Brain pericyte (primary cell): ENCODE measurements around the gene EXD2.

Source experiments
- DNase-seq: peaks from one replicate; pipeline ENCODE4 v3.0.0-alpha.2; 2012; ENCODE audit warnings: low read depth, low spot score

The EXD2 gene

GRCh38 chr14:69247676-69248440 is 56.6 kb downstream of the EXD2 start:
- no peak for DNase-seq

- DNase-seq: no peak
Observed at GRCh38 chr14:69249603-69250002, 58.3 kb downstream of the EXD2 start.

DNA sequence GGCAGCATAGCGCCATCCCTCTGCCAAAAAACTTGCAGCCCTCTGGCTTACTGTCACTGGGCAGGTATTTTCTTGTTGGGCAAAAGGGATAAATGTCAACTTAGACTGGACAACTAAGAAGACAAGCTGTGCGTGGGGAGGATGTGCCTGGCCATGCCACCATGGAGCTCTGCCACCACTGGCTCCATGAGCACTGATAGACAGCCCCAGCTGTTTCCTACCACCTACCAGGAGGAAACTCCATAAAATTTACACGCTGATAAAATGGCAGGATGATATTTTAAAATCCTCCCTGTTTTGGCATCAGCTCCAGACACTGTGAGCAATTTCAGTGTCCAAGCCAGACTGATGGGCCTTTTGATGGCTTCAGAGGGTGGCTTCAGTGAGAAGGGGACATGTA is 61.6 kb downstream of the EXD2 start:
- no peak for DNase-seq

- DNase-seq: no peak
Observed at GRCh38 chr14:69259168-69259526, 67.8 kb downstream of the EXD2 start.

DNA sequence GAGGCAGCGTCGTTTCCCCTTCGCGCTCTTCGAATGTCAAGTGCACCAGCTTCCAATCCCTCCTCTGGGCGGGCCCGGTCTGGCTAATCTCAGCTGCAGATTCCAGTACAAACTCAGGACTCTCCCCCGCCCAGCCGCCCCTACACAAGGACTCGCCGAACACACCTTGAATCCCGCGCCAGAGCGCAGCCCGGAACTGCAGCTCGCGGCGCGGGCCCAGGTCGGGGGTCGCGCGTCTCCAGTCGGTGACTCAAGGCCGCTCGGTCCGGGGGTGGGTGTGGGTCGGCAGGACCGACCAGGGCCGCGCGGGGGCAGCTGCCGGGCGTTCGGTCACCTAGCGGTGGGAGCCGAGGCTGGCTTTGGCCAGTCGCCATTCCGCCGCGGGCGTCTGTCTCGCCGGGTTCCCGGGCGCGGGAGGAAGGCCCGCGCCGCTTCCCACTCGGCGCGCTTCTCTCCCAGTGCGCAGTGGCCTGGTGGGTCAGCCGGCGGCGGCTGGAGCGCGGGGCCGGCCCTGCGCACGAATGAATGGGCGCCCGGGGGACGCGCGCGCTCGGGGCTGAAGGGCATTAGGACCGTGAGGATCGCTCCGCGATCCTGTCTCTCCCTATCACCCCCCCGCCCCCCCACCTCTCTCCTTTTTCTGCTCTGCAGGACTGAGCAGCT is 68.4 kb downstream of the EXD2 start, which contains the start of gene GALNT16:
Gene GALNT16, plus strand, starts transcription at position 632 of the 663 bp plus-strand sequence. CDS start 133 bp downstream, outside the sequence.
- DNase-seq: no peak

DNA sequence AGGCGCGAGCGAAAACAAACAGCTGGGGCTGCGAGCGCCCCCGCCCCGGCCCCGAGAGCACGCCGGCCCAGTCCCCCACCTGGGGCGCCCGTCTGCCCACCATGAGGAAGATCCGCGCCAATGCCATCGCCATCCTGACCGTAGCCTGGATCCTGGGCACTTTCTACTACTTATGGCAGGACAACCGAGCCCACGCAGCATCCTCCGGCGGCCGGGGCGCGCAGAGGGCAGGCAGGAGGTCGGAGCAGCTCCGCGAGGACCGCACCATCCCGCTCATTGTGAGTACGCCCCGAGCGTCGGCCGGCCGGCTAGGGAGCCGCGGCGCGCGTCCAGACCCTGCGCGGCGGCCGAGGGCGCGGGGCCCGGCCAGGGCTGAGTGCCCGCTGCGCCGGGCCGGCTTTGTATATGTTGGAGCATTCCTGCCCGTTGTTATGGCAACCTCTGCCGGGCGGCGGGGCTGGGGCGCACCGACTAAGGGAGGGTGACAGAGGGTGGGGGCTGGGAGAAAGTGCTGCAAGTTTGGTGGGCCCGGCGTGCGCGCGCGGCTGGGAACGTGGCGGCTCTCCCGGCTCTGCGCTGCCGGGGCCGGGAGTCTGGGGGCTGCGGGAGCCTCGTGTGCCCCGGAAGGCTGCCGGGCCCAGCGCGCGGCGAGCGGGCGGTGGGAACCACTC is 69.0 kb downstream of the EXD2 start:
- no peak for DNase-seq

GRCh38 chr14:69260861-69261564 is 69.7 kb downstream of the EXD2 start:
- no peak for DNase-seq

DNA sequence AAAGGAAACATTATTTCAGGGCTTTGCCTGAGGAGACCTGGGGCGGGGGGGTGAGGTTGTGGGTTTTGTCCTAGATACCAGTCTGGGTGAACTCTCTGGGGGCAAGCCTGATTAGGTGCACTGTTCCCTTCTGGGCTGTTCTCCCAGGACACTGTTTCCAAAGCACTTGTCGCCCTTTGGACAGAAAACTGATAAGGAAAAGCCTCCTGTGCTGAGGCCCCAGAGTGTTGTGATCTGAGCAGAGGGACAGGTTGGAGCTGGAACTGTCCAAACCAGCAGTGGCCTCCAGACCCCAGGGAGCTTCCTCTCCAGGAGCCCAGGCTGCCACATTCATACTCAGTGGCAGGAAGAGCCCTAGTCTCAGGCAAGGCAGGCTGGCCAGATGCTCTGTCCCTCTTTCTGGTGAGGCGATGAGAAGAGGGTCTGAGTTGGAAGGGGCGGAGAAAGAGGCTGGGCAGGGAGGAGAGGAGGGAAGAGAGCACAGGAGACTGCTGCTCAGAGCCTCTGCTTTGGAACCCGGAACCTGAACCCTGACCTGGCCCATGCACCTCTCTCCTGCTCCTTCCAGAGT is 70.5 kb downstream of the EXD2 start:
- DNase-seq: no peak

DNA sequence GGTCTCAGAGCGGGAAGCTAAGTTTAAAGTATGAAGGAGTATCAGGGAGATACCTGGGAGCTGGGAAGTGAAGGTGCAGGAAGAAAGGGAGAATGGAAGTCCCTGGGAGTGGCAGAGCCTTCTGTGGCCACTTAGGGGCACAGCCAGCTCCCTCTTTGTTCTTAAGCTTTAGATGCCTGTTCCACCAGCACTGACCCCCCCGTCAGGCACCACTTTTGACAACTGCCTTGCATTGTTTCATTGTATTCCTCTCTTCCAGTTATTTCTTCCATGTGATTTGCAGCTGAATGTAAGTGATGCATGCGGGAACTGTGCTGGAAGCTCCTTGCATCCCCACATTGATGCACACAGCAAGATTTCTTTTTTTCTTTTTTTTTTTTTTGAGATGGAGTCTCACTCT is 71.2 kb downstream of the EXD2 start:
- no peak for DNase-seq

DNA sequence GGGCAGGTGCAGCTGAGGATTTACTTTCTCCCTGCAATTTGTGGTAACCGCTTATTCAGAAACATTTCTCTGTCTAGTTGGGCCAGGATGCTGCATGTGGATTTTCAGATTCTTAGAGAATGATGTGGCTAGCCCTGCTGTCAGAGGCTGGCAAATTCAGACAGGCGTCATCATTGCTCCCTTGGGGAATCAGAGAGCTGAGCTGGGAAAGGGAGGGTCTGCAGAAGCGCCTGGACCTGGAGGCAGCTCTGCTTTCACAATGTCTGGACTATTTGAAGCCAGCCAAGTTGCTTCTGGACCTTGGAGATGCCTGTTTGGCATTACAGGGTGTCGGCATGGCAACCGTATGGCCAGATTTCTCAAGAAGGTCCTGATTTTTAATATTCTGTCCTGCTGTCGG is 72.1 kb downstream of the EXD2 start:
- peak; percentile 55 for DNase-seq

- DNase-seq: no peak
Observed at GRCh38 chr14:69263771-69264170, 72.5 kb downstream of the EXD2 start.

DNA sequence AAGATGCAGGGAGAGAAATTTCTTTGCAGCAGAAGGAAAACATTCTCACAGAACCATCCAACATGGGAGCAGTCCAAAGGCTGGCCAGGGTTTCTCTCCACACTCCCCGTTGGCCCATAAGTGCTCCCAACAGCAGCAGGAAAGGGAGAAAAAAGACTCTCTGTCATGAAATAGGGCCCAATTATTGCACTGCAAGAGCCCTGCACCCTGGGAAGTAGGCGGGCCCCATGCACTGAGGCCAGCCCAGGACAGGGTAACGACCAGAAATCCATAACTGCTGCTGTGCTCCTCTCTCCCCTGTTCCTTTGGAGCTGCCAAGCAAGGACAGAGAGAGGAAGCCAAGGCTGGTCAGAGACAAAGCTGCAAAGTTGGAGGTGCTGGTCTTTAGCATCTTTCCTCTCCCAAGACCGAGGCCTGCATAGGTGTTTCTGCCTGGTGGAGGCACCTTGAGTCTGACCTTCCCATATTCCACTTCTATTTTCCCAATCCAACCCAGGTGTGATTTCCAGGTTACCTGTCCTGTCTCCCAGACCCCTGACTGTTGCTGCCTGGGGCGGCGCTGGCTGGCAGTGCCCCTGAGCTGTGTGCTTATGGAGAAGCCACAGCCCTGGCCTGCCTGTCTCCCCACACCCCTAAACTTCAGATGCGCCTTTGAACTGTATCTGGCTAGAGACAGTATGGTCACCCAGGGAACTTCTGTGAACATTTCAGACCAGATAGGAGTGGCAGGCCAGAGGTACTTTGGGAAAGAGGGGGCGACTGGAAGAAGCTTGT is 75.5 kb downstream of the EXD2 start:
- DNase-seq: no peak

DNA sequence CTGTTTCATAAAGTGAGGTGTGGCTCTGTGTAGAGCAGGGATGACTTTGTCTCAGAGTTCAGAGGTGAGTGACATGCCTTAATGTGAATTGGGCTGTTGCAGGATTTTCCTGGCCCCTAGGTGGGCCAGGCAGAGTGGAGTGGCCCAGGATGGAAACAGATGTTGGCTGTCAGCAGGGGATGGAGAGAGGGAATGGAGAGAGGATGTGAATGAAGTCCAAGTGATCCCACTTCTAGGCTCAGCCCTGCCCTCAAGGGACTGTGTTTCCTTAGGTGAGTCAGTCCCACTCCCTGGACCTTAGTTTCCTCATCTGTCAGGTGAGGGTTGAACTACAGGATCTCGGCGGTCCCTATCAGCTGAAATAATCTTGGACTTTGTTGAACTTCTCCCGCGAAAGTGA is 76.2 kb downstream of the EXD2 start:
- no peak for DNase-seq

DNA sequence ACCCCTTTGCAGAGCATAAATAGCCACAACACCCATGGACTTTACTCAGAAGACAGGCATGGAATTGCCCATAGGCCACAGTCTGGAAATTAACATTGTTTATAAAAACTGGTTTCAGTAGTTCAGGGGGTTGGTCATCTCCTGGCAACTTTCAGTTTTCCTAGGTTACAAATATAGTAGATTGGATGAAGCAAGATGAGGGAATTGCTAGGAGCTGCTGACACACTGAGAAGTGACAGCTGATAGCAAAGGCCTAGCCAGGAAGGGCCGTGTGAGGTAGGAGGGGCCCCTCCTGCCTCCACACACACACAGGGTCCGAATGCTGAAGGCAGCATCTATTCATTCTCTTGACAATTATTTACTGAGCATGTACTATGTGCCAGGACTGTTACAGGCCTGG is 76.9 kb downstream of the EXD2 start:
- DNase-seq: no peak

DNA sequence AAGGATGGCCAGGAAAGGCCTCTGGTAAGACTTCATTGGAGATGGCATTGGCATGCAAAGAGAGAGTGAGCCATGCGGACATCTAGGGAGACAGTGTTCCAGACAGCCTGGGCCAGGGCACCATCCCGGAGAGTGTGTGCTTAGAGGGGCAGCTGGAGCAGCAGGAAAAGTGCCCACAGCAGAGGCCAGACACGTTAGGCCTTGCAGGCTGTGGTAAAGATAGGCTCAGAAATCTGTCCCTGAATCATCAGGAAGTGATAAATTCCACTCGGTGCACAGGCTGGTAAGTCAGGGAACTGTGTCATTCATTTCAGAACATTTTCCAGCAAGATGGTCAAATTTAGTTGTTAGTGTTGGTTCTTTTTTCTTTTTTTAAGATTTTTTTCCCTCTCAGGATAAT is 77.5 kb downstream of the EXD2 start:
- no peak for DNase-seq

DNA sequence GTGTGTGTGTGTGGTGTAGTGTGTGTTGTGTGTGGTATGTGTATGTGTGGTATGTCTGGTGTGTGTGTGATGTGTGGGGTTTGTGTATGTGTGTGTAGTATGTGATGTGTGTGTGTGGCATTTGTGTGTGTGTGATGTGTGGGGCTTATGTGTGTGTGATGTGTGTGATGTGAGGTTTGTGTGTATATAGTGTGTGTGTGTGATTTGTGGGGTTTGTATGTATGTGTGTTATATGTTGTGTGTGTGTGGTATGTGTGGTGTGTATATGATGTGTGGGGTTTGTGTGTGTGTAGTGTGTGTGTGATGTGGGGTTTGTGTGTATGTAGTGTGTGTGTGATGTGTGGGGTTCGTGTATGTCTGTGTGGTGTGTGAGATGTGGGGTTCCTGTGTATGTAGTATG is 78.1 kb downstream of the EXD2 start:
- DNase-seq: no peak

DNA sequence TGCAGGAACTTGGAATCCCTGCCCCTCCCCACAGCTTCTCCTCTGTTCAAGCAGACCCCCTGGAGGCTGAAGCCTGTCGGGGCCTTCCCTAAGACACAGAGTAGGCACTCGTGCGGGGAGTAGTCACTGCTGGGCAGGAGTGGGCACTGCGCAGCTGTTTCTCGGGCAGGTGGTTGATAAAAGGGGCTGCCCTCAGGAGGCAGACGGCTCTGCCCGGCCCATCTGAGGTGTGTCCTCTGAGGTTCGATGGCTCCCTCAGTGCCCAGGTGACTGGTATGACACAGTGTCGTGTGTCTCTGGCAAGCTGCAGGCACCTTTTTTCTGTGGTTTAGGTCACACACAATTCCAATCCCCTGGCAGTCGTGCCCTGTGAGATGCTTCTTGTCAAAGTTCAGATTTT is 78.8 kb downstream of the EXD2 start:
- DNase-seq: no peak

DNA sequence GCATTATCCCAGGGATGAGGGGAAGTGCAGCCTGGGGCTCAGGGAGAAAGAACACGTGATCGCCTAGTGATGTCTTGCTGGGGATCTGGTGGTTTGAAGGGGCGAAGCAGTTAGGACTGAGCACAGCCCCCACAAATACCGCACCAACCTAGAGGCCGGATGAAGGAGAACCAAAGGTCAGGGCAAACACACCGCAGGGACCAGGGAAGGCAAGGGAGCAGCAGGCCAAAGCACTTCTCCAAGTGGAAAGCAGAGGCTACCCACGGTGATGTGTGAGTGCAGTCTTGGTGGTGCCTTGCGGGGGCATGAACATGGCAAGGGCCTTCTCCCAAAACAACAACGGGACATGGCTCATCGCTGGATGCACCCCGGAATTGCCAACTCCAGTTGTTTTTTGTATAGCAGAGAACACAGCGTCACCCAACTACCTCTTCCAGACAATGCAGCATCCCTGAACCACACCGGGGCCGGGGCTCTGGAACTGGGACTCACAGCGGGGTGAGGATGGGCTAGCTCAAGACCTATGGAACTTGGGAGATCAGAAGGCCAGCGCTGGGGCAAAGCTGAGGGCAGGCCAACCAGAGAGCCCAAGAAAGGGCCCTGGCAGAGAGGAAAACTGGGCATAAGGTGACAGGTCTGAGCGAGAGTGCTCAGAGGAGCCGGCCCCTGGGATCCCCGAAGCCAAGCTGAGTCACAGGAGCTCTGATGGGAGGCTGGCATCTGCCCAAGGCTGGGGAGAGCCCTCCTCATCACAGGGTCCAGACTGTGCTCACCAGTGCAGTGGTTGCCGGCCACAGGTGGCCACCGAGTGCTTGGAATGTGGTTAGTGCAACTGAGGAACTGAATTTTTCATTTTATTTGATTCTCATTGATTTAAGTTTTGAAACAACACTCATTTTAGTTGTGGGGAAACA is 79.8 kb downstream of the EXD2 start:
- DNase-seq: no peak

DNA sequence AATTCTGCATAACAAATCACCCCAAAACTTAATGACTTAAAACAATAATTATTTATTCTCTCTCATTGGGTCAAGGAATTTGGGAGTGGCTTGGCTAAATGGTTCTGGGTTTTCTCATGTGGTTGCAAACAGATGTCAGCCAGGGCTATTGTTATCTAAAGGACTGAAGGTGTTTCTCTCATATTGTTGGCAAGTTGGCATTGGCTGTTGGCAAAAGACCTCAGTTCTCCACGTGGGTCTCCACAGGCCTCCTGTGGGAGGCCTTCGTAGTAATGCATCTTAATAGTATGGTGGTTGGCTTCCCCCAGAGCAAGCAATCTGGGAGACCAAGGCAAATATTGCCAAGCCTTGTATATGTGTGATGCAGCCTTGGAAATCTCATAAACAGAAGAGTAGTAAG is 83.0 kb downstream of the EXD2 start:
- DNase-seq: no peak

GRCh38 chr14:69275331-69275730 is 84.0 kb downstream of the EXD2 start:
- no peak for DNase-seq
